Measurements from ENCODE around the gene RGS6. TPM values are rescaled to one million over a fixed set of nuclear protein-coding genes. Genes with fewer than 3 reads are reported as not detected.

Gene RGS6
- total and polyA plus RNA-seq, 2 experiments from 2014 or later, result 0.86 to 0.95 TPM

GRCh38 chr14:72610096-72610830, 678.0 kb downstream of the RGS6 start:
- H3K4me3 ChIP-seq, result no peak overlapping the region
- H3K36me3 ChIP-seq, result no peaks in the 10 kb centered on the region
- no peak for DNase-seq (ENCODE audit: low read depth in 1 of 2, low spot score in 1 of 2)
- H3K27ac ChIP-seq, result no peak overlapping the region
- H3K4me1 ChIP-seq (ENCODE audit: low read depth), result peaks cover 21% of the 10 kb centered on the region
- H3K27me3 ChIP-seq, result no peaks in the 10 kb centered on the region
- no peak for TF ChIP-seq CTCF (IDR thresholded peaks at IDR 0.05; ENCODE audit: low read depth, low read length)
- no peaks in the 10 kb centered on the region for H3K9me3 ChIP-seq (ENCODE audit: low read depth)

GRCh38 chr14:72610831-72611200, 678.6 kb downstream of the RGS6 start:
- Histone ChIP-seq H3K36me3 (no peaks in the 10 kb centered on the region), H3K4me1 (ENCODE audit: low read depth) (peaks cover 21% of the 10 kb centered on the region), H3K27ac (no peak overlapping the region), H3K4me3 (no peak overlapping the region), H3K9me3 (ENCODE audit: low read depth) (no peaks in the 10 kb centered on the region), H3K27me3 (no peaks in the 10 kb centered on the region)
- no peak for DNase-seq (ENCODE audit: low read depth in 1 of 2, low spot score in 1 of 2)
- TF ChIP-seq CTCF (IDR thresholded peaks at IDR 0.05; ENCODE audit: low read depth, low read length), result no peak

GRCh38 chr14:72611506-72611905, 679.3 kb downstream of the RGS6 start:
- Histone ChIP-seq H3K27me3 (no peaks in the 10 kb centered on the region), H3K27ac (no peak overlapping the region), H3K36me3 (no peaks in the 10 kb centered on the region), H3K4me1 (ENCODE audit: low read depth) (peaks cover 24% of the 10 kb centered on the region), H3K9me3 (ENCODE audit: low read depth) (no peaks in the 10 kb centered on the region), H3K4me3 (no peak overlapping the region)
- TF ChIP-seq CTCF (IDR thresholded peaks at IDR 0.05; ENCODE audit: low read depth, low read length), result no peak
- no peak for DNase-seq (ENCODE audit: low read depth in 1 of 2, low spot score in 1 of 2)

GRCh38 chr14:72612041-72612440, 679.8 kb downstream of the RGS6 start:
- H3K4me3 ChIP-seq, result no peak overlapping the region
- DNase-seq (ENCODE audit: low read depth in 1 of 2, low spot score in 1 of 2), result no peak
- no peaks in the 10 kb centered on the region for H3K27me3 ChIP-seq
- no peak for TF ChIP-seq CTCF (IDR thresholded peaks at IDR 0.05; ENCODE audit: low read depth, low read length)
- H3K4me1 ChIP-seq (ENCODE audit: low read depth), result peaks cover 28% of the 10 kb centered on the region
- no peak overlapping the region for H3K27ac ChIP-seq
- H3K36me3 ChIP-seq, result no peaks in the 10 kb centered on the region
- H3K9me3 ChIP-seq (ENCODE audit: low read depth), result no peaks in the 10 kb centered on the region

GRCh38 chr14:72613231-72613974, 681.2 kb downstream of the RGS6 start:
- Histone ChIP-seq H3K4me3 (no peak overlapping the region), H3K4me1 (ENCODE audit: low read depth) (peaks cover 40% of the 10 kb centered on the region), H3K9me3 (ENCODE audit: low read depth) (no peaks in the 10 kb centered on the region), H3K27ac (peak overlapping the region; percentile 85), H3K36me3 (no peaks in the 10 kb centered on the region), H3K27me3 (no peaks in the 10 kb centered on the region)
- peak; percentile 52 to 91 for DNase-seq (ENCODE audit: low read depth in 1 of 2, low spot score in 1 of 2)
- no peak for TF ChIP-seq CTCF (IDR thresholded peaks at IDR 0.05; ENCODE audit: low read depth, low read length)

Data from cardiac muscle cell (in vitro differentiated cells and primary cell).